GM18858 (cell line): Measurements from ENCODE around the gene DDO.

Experiments
- ATAC-seq: cut with Tn5 transposase; IDR thresholded peaks from one replicate; pipeline ENCODE4 v1.9.1; 2021; ENCODE audit not compliant: unreplicated experiment

Gene DDO

GRCh38 chr6:110348961-110349690 is 66.2 kb downstream of the DDO start:
- no peak for ATAC-seq

GRCh38 chr6:110345025-110345424 is 70.3 kb downstream of the DDO start:
- ATAC-seq = no peak

DNA sequence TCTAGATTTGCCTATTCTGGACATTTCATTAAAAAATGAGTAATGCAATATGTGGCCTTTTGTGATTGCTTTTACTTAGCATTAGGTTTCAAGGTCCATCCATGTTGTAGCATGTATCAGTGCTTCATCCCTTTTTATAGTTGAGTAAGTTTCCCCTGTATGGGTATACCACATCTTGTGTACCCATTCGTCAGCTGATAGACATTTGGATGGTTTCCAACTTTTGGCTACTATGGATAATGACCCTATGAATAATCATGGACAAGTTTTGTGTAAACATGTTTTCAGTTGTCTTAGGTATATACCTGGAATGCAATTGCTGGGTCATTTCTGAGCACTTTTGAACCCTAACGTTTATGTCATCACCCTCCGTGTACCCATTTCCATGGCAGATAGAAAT is 72.6 kb downstream of the DDO start:
- ATAC-seq = no peak
